GM21381 (cell line): ENCODE measurements around the gene GAA.
A peak's percentile ranks its signal among the peaks of the same experiment; 100 is the strongest.
"Not testable (repeated sequence)": the region's sequence is repeated elsewhere in the genome, so short reads cannot be mapped to it uniquely, and the experiment has no call there.

Experiments
- ATAC-seq: cut with Tn5 transposase; IDR thresholded peaks from one replicate; pipeline ENCODE4 v1.9.1; 2021; ENCODE audit warnings: mild to moderate bottlenecking, moderate library complexity; ENCODE audit not compliant: unreplicated experiment

GAA gene

GRCh38 chr17:80138856-80139426 is 37.6 kb downstream of the GAA start:
- ATAC-seq, result no peak

- no peak for ATAC-seq
These were observed 40.2 kb downstream of the GAA start for GRCh38 chr17:80141463-80142165.

DNA sequence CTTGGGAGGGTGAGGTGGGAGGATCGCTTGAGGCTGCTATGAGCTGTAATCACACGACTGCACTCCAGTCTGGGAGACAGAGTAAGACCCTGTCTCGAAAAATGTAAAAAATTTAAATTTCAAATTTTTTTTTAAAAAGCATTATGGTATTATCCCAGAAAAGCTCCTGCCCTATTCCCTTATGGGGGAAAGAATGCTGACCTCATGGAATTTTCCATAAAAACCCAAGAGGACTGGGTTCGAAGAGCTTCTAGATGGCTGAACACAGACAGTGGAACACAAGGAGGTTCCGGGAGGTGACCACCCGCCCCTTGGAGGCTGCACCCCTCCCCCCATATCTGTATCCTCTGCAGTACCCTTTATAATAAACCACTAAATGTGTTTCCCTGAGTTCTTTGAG is 41.5 kb downstream of the GAA start:
- ATAC-seq, result no peak

DNA sequence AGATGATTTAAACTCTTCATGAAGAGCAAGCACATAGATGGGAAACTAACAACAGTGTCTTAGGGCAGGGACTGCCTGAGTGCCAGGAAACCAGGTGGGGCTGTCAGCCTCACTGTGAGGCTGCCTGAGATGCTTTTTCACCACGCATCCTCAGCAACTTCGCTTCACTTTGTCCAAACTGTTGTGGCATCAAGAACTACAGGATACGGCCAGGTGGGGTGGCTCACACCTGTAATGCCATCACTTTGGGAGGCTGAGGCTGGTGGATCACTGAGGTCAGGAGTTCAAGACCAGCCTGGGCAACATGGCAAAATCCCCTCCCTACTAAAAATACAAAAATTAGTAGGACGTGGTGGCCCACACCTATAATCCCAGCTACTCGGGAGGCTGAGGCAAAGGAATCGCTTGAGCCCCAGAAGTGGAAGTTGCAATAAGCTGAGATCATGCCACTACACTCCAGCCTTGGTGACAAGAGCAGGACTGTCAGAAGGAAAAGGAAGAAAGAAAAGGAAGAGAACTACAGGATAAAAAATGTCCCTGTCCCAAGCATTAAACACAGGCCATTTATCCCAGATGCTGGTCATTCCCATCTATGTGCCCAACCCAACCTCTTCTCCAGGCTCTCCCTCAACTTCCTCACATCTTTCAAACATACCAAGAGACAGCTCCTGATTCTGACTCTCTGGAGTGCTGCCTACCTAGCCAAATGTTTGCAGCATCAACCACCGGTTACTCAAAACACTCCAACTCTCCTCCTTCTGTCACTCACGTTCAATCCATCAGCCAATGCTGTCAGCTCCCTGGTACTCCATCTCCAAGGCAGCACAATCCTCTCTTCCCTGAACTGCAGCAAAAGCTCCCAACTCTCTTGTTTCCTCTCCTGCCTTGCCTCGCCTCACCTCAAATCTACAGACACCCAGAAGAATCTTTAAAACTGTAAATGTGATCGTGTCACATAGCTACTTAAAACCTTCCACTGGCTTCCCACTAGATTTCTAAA is 44.0 kb downstream of the GAA start:
- ATAC-seq, result no peak

GRCh38 chr17:80146121-80147034 is 45.0 kb downstream of the GAA start:
- ATAC-seq, result peak; percentile 26

DNA sequence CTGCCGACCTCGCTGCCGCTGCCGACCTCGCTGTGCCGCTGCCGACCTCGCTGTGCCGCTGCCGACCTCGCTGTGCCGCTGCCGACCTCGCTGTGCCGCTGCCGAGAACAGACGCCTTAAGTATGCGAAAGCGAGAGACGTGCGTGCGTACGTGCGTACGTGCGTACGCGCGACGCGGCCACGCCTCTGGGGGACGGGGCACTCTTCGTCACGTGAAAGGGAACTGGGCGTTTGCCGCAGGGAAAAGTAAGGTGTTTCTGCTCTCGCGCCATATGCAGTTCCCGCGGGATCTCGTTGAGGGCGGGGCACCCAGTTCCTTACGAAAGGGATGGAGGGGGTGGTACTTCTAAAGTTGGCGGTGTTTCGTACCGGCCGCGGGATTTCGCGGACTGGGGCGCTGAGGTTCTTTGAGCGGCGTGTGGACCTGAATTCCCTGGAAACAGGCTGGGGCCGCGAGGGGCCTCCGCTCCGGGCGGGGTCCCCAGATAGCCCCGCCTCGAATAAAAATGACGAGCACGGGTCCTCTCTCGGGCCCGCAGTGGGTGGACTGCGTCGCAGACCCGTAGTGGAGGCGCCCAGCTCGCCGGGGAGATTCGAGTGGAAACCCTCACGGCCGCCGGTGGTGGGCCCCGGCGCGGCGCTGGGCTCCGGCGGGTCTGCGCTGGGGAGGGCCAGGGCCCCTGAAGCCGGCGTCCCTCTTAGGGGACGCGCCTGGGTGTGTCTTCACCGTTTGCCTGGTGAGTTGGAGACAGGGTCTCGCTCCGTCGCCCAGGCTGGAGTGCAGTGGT is 45.8 kb downstream of the GAA start, which contains the start of gene EIF4A3:
TSS of gene EIF4A3 (minus strand) at position 94 of the 788 bp plus-strand sequence. CDS start 167 bp downstream, outside the sequence.
- peak; percentile 74 for ATAC-seq

DNA sequence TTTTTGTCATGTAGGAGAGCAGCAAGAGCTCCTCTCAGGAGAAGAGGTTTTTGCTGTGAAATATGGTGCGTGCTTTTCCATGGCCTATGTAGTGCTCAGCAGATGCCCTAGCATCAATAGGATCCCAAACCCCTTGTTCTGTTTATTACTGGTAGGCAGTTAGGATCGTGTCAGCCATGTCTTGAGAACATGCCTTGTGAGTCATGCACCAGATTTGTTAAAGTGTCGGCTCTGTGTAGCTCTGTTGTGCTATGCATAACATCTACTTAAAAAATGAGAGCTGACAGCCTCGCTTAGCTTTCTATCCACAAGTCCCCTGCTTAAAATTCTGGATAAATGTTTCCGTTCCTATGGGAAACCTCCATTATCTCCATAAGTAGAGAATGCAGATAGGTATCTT is 50.0 kb downstream of the GAA start:
- no peak for ATAC-seq

DNA sequence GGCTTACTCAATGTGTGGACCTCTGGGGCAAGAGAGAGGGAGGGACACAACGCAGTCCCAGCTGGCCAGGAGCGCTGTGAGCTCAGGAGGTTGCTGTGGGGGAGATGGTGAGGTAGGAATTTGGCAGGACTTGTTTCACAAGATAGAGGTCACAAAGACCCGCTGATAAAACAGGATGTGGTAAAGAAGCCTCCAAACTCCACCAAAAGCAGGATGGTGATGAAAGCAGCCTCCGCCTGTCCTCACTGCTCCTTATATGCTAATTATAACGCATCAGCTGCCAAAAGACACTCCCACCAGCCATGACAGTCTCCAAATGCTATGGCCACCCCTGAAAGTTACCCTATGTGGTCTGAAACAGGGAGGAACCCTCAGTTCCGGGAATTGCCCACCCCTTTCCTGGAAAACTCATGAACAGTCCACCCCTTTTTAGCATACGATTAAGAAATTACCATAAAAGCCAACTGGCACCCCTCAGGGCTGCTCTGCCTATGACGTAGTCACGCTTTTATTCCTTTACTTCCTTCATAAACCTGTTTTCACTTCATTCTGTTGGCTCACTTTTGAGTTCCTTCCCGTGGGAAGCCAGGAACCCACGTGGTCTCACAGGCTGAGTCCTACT is 50.8 kb downstream of the GAA start:
- ATAC-seq, result no peak

DNA sequence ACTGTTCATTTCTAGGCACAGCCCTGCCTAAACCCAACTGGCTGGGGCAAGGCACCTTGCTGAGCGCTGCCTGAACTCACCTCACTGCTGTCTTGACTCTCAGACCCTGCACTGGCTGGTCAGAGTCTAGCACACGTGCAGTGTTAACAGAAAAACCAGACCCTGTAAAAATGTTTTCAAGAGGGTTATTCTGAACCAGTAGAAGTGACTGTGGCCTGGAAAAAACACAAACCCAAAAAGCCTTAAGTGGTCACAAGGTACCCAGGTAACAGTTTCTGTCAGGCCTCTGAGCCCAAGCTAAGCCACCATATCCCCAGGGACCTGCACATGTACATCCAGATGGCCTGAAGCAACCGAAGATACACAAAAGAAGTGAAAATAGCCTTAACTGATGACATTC is 51.6 kb downstream of the GAA start:
- ATAC-seq, result peak; percentile 61

DNA sequence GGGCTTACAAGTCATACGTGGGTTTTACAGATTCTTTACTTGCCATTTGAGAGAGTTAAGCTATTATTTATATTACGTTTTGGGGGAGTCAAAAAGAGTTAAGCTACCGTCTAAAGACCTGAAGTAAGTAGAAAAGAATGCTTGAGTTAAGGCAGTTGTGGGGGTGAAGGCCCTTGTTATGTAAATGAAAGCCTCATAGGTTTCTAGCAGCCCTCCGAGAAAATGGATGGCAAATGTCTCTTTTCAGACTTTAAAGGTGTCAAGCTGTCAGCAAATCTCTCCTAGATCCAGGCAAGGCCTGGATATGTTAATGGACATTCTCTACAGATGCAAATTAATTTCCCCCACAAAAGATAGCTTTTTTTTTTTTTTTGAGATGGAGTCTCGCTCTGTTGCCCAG is 52.8 kb downstream of the GAA start:
- no peak for ATAC-seq

DNA sequence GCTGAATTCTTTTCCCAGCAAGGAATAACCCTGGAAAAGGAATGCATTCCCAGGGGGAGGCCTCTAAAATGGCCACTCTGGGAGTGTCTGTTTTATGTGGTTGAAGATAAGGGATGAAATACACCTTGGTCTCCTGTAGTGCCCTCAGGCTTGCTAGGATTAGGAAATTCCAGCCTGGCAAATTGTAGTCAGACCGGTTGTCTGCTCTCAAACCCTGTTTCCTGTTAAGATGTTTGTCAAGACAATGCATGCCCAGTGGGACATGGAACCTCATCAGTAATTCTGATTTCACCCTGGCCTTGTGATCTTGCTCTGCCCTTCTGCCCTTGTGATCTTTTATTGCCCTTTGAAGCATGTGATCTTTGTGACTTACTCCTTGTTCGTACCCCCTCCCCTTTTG is 54.2 kb downstream of the GAA start:
- not testable (repeated sequence) for ATAC-seq

GRCh38 chr17:80158846-80159245 is 57.5 kb downstream of the GAA start:
- ATAC-seq, result no peak

- ATAC-seq, result no peak
These were observed 59.2 kb downstream of the GAA start for GRCh38 chr17:80160536-80160935.

DNA sequence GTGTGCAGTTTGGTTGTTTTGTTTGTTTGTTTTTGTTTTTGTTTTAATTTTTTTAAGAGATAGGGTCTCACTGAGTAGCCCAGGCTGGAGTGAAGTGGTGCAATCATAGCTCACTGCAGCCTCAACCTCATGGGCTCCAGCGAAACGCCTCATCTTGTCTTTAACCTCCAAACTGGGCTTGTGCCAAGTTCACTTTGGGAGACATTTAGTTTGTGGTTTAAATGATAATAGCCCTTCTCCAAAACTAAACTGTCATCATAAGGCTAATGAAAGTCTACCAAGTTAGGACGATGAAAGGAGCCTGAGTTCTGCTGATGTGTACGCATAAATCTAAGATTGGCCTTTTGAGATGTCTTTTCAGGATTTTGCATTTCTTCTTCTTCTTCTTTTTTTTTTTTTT is 62.0 kb downstream of the GAA start:
- ATAC-seq, result no peak

DNA sequence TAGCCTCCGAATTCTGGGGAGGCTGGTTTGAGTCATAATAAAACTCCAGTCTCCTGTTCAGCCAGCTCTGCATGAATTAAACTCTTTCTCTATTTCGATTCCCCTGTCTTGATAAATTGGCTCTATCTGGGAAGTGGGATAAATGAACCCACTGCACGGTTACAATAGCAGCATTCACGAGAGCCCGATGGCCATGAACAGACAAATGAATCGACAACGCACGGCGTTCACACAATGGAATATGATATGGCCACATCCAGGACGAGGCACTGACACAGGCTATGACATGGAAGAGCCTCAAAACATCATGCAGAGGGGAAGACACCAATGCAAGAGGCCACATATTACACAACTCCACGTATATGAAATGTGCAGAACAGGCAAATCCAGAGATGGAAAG is 62.8 kb downstream of the GAA start:
- no peak for ATAC-seq

DNA sequence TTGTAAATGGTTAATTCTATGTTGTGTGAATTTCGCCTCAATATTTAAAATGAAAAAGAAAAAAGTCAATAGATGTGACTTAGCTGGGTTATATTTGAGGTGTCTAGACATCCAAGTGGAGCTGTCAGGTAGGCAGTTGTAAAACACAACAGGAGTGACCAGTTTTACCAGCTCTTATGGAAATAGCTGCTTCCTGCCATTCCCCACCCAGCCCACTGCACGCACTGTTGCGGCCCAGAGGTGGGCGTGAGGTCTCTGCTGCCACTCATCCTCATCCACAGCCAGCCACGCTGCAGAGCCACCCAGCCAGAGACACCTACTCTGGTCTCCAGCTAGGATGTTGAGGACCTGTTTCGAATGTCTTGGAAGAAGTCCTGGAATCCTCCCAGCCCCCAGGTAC is 65.1 kb downstream of the GAA start:
- ATAC-seq, result no peak

- ATAC-seq, result no peak
These were observed 67.0 kb downstream of the GAA start for GRCh38 chr17:80168371-80168770.

DNA sequence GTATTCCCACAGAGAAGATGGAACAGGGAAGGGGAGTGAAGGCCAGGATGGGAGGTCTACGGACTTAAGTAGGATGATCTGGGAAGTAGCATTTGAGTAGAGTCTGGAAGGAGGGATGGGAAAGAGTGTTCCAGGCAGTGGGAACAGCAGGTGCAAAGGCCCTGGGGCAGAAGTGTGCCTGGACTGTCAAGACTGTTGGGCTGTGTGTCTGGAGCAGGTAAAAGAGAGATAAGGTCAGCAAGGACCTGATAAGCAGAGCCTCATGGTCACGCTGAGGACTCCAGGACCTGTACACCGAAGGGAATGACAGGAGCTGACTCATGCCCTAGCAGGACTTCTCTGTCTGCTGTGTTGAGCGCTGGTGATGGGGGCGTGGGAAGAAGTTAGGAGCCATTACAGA is 67.7 kb downstream of the GAA start:
- no peak for ATAC-seq
